ENCODE measurements around the gene MAD1L1.

Gene MAD1L1

GRCh38 chr7:2158331-2159175 is 74.2 kb downstream of the MAD1L1 start:
- H3K27ac ChIP-seq (ENCODE audit: insufficient read depth, low read length, poor library complexity, severe bottlenecking): no peak overlapping the region
- H3K27me3 ChIP-seq (replicated peaks; ENCODE audit: control insufficient read depth, insufficient read depth, low read length, poor library complexity, severe bottlenecking): no peaks in the 10 kb centered on the region
- no peaks in the 10 kb centered on the region for H3K36me3 ChIP-seq (ENCODE audit: control insufficient read depth, insufficient read depth, low read length)
- H3K4me1 ChIP-seq (ENCODE audit: control insufficient read depth, insufficient read depth, low read length, poor library complexity, severe bottlenecking): no peaks in the 10 kb centered on the region
- no peaks in the 10 kb centered on the region for H3K9me3 ChIP-seq (ENCODE audit: control insufficient read depth, low read length)
- H3K4me3 ChIP-seq (ENCODE audit: insufficient read depth, low read depth, low read length, poor library complexity, severe bottlenecking): no peak overlapping the region
- DNase-seq: no peak

- H3K27ac ChIP-seq (ENCODE audit: insufficient read depth, low read length, poor library complexity, severe bottlenecking): no peak overlapping the region
- no peaks in the 10 kb centered on the region for H3K9me3 ChIP-seq (ENCODE audit: control insufficient read depth, low read length)
- no peaks in the 10 kb centered on the region for H3K36me3 ChIP-seq (ENCODE audit: control insufficient read depth, insufficient read depth, low read length)
- no peaks in the 10 kb centered on the region for H3K4me1 ChIP-seq (ENCODE audit: control insufficient read depth, insufficient read depth, low read length, poor library complexity, severe bottlenecking)
- no peak overlapping the region for H3K4me3 ChIP-seq (ENCODE audit: insufficient read depth, low read depth, low read length, poor library complexity, severe bottlenecking)
- no peak for DNase-seq
- H3K27me3 ChIP-seq (replicated peaks; ENCODE audit: control insufficient read depth, insufficient read depth, low read length, poor library complexity, severe bottlenecking): no peaks in the 10 kb centered on the region
Measured at GRCh38 chr7:2157473-2158279, 75.1 kb downstream of the MAD1L1 start.

DNA sequence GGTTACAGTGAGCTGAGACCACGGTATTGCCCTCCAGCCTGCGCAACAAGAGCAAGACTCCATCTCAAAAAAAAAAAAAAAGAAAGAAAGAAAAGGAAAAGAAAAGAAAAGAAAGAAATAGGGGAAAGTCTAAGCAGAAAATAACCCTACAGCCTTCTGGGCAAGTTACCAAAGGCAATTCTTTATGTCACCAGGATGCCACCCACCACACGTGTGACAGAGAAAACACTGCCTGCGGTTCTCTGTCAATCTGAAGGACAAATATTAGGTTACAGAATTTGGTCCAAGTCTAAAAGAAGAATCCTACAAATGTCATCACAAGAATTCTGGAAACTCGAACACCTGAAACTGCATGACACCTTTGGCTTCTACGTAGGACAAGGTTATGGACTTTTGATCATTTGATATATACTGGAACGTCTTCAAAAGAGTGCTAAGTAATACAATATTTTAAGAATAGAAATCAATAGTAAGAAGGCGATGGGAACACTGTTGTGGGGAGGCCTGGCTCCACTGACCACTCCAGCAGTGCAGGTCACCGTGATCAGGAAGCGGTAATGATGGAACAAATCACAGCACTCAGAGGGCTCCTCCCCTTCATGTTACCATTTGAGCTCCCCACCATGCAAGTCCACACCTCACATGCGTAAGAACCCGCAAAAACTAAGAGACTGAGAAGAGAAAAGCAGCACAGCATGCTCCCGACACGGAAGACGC is 75.8 kb downstream of the MAD1L1 start:
- no peaks in the 10 kb centered on the region for H3K36me3 ChIP-seq (ENCODE audit: control insufficient read depth, insufficient read depth, low read length)
- H3K27me3 ChIP-seq (replicated peaks; ENCODE audit: control insufficient read depth, insufficient read depth, low read length, poor library complexity, severe bottlenecking): no peaks in the 10 kb centered on the region
- H3K4me1 ChIP-seq (ENCODE audit: control insufficient read depth, insufficient read depth, low read length, poor library complexity, severe bottlenecking): no peaks in the 10 kb centered on the region
- H3K27ac ChIP-seq (ENCODE audit: insufficient read depth, low read length, poor library complexity, severe bottlenecking): no peak overlapping the region
- H3K9me3 ChIP-seq (ENCODE audit: control insufficient read depth, low read length): no peaks in the 10 kb centered on the region
- no peak for DNase-seq
- H3K4me3 ChIP-seq (ENCODE audit: insufficient read depth, low read depth, low read length, poor library complexity, severe bottlenecking): no peak overlapping the region

- Histone ChIP-seq H3K4me3 (ENCODE audit: insufficient read depth, low read depth, low read length, poor library complexity, severe bottlenecking) (no peak overlapping the region), H3K4me1 (ENCODE audit: control insufficient read depth, insufficient read depth, low read length, poor library complexity, severe bottlenecking) (no peaks in the 10 kb centered on the region), H3K27me3 (replicated peaks; ENCODE audit: control insufficient read depth, insufficient read depth, low read length, poor library complexity, severe bottlenecking) (no peaks in the 10 kb centered on the region), H3K9me3 (ENCODE audit: control insufficient read depth, low read length) (no peaks in the 10 kb centered on the region), H3K27ac (ENCODE audit: insufficient read depth, low read length, poor library complexity, severe bottlenecking) (no peak overlapping the region), H3K36me3 (ENCODE audit: control insufficient read depth, insufficient read depth, low read length) (no peaks in the 10 kb centered on the region)
- no peak for DNase-seq
Measured at GRCh38 chr7:2154831-2155230, 77.9 kb downstream of the MAD1L1 start.

GRCh38 chr7:2154121-2154520 is 78.6 kb downstream of the MAD1L1 start:
- no peaks in the 10 kb centered on the region for H3K4me1 ChIP-seq (ENCODE audit: control insufficient read depth, insufficient read depth, low read length, poor library complexity, severe bottlenecking)

GRCh38 chr7:2152646-2153045 is 80.1 kb downstream of the MAD1L1 start:
- Histone ChIP-seq H3K27me3 (replicated peaks; ENCODE audit: control insufficient read depth, insufficient read depth, low read length, poor library complexity, severe bottlenecking) (no peaks in the 10 kb centered on the region), H3K9me3 (ENCODE audit: control insufficient read depth, low read length) (no peaks in the 10 kb centered on the region), H3K36me3 (ENCODE audit: control insufficient read depth, insufficient read depth, low read length) (no peaks in the 10 kb centered on the region), H3K4me3 (ENCODE audit: insufficient read depth, low read depth, low read length, poor library complexity, severe bottlenecking) (no peak overlapping the region), H3K27ac (ENCODE audit: insufficient read depth, low read length, poor library complexity, severe bottlenecking) (no peak overlapping the region), H3K4me1 (ENCODE audit: control insufficient read depth, insufficient read depth, low read length, poor library complexity, severe bottlenecking) (no peaks in the 10 kb centered on the region)
- no peak for DNase-seq

More at GRCh38 chr7:2154121-2154520, 78.6 kb downstream of the MAD1L1 start:
- Histone ChIP-seq H3K27me3 (replicated peaks; ENCODE audit: control insufficient read depth, insufficient read depth, low read length, poor library complexity, severe bottlenecking) (no peaks in the 10 kb centered on the region), H3K36me3 (ENCODE audit: control insufficient read depth, insufficient read depth, low read length) (no peaks in the 10 kb centered on the region), H3K4me3 (ENCODE audit: insufficient read depth, low read depth, low read length, poor library complexity, severe bottlenecking) (no peak overlapping the region), H3K27ac (ENCODE audit: insufficient read depth, low read length, poor library complexity, severe bottlenecking) (no peak overlapping the region), H3K9me3 (ENCODE audit: control insufficient read depth, low read length) (no peaks in the 10 kb centered on the region)
- DNase-seq: no peak

DNA sequence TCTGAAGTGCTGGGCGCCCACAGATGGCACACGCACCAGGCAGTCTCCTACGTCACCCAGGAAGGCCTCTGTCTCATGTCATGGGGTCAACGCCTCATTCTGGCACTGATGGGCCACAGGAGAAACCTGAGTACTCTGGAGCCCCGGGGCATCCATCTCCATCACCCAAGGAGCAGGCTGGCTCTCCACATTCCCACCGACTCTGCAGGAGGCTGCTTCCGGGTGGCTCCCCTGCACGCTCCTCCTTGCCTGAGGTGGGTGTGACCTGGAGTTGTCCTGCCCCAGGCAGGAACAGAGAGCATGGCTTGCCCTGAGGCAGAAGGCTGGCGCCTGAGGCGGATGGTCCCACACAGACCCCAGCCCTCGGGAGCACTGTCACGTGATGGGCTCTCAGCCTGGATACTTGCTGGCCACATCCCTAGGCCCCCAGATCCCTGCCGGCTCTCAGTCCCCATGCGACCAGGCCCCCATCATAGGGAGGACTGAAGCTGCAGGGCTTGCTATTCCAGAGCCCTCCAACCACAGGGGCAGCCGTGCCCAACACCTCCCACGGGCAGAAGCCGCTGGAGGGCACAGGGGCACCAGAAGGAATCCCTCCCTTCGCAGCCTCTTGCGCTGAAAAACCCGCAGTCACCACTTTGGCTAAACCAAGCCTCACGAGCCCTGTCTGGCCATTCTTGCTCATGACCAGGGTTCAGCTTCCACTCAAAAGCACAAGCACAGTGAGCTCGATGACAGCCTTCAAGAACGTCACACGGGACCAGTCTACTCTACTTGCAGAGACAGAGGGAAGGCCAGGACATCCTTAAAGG is 80.7 kb downstream of the MAD1L1 start:
- no peaks in the 10 kb centered on the region for H3K4me1 ChIP-seq (ENCODE audit: control insufficient read depth, insufficient read depth, low read length, poor library complexity, severe bottlenecking)
- no peak overlapping the region for H3K27ac ChIP-seq (ENCODE audit: insufficient read depth, low read length, poor library complexity, severe bottlenecking)
- no peaks in the 10 kb centered on the region for H3K9me3 ChIP-seq (ENCODE audit: control insufficient read depth, low read length)
- no peak for DNase-seq
- no peak overlapping the region for H3K4me3 ChIP-seq (ENCODE audit: insufficient read depth, low read depth, low read length, poor library complexity, severe bottlenecking)
- H3K36me3 ChIP-seq (ENCODE audit: control insufficient read depth, insufficient read depth, low read length): peaks cover 1% of the 10 kb centered on the region
- no peaks in the 10 kb centered on the region for H3K27me3 ChIP-seq (replicated peaks; ENCODE audit: control insufficient read depth, insufficient read depth, low read length, poor library complexity, severe bottlenecking)

GRCh38 chr7:2151237-2151636 is 81.5 kb downstream of the MAD1L1 start:
- peaks cover 5% of the 10 kb centered on the region for H3K36me3 ChIP-seq (ENCODE audit: control insufficient read depth, insufficient read depth, low read length)
- H3K9me3 ChIP-seq (ENCODE audit: control insufficient read depth, low read length): no peaks in the 10 kb centered on the region
- H3K27ac ChIP-seq (ENCODE audit: insufficient read depth, low read length, poor library complexity, severe bottlenecking): no peak overlapping the region
- no peaks in the 10 kb centered on the region for H3K4me1 ChIP-seq (ENCODE audit: control insufficient read depth, insufficient read depth, low read length, poor library complexity, severe bottlenecking)
- H3K4me3 ChIP-seq (ENCODE audit: insufficient read depth, low read depth, low read length, poor library complexity, severe bottlenecking): no peak overlapping the region
- H3K27me3 ChIP-seq (replicated peaks; ENCODE audit: control insufficient read depth, insufficient read depth, low read length, poor library complexity, severe bottlenecking): no peaks in the 10 kb centered on the region
- no peak for DNase-seq

- no peaks in the 10 kb centered on the region for H3K27me3 ChIP-seq (replicated peaks; ENCODE audit: control insufficient read depth, insufficient read depth, low read length, poor library complexity, severe bottlenecking)
- peaks cover 13% of the 10 kb centered on the region for H3K36me3 ChIP-seq (ENCODE audit: control insufficient read depth, insufficient read depth, low read length)
- no peak overlapping the region for H3K27ac ChIP-seq (ENCODE audit: insufficient read depth, low read length, poor library complexity, severe bottlenecking)
- no peaks in the 10 kb centered on the region for H3K4me1 ChIP-seq (ENCODE audit: control insufficient read depth, insufficient read depth, low read length, poor library complexity, severe bottlenecking)
- no peak for DNase-seq
- H3K9me3 ChIP-seq (ENCODE audit: control insufficient read depth, low read length): no peaks in the 10 kb centered on the region
- H3K4me3 ChIP-seq (ENCODE audit: insufficient read depth, low read depth, low read length, poor library complexity, severe bottlenecking): no peak overlapping the region
Measured at GRCh38 chr7:2150445-2150815, 82.3 kb downstream of the MAD1L1 start.

Measured in effector memory CD4-positive, alpha-beta T cell (primary cell).